ENCODE results near the gene PPM1H.

- TF ChIP-seq POLR2AphosphoS5 (IDR thresholded peaks at IDR 0.05; ENCODE audit: low read length) (no peak), IRF3 (IDR thresholded peaks at IDR 0.05) (no peak)
Observed at GRCh38 chr12:62785941-62786559, 148.9 kb downstream of the PPM1H start.

Data from GM12878 (cell line).